LNCAP (cell line): Measurements from ENCODE around the gene CD226.

Experiments
- CTCF ChIP-seq: fragments of 450-650 bp; IDR thresholded peaks from 2 replicates; pipeline ENCODE4 v1.5.1; 2017; ENCODE audit warnings: mild to moderate bottlenecking

CD226 gene

GRCh38 chr18:69813559-69813958 is 134.1 kb downstream of the CD226 start:
- no peak for TF ChIP-seq CTCF

- no peak for TF ChIP-seq CTCF
These were observed 139.3 kb downstream of the CD226 start for GRCh38 chr18:69808399-69808798.

- TF ChIP-seq CTCF: no peak
These were observed 142.7 kb downstream of the CD226 start for GRCh38 chr18:69804776-69805501.
